ENCODE results near the gene EPN2. TPM values are rescaled to one million over a fixed set of nuclear protein-coding genes. Genes with fewer than 3 reads are reported as not detected.
"Not testable (repeated sequence)": the region's sequence is repeated elsewhere in the genome, so short reads cannot be mapped to it uniquely, and the experiment has no call there.

EPN2 gene
- total RNA-seq, 2 donors from 2014 or later: 28.8 to 67.7 TPM

DNA sequence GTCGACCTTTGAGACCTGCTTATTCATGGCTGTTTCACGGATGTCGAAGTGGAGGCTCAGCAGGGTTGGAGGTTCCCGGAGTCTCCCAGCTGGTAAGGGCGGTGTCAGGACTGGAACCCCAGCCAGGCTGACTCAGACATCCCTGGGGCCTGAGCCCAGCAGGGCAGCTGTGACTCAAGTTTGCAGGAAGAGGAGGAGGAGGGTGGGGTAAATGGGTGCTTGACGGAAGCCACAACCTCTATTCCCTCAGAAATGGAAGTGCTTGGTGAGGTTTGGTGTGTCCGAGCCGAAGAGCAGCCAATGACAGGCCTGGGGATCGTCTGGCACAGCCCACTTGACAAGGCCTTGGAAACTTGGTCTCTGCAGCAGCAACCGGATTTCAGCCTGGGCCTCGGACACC lies 17.8 kb upstream of the EPN2 start:
- H3K27me3 ChIP-seq (replicated peaks; ENCODE audit: insufficient read depth); H3K4me1 ChIP-seq (replicated peaks); DNase-seq (ENCODE audit: low spot score); H3K36me3 ChIP-seq; intact Hi-C loops (cut with DNase I); H3K4me3 ChIP-seq; H3K27ac ChIP-seq; H3K9me3 ChIP-seq: not testable (repeated sequence)
- no CpG with 5 or more reads among the region's 11 CpGs for WGBS

DNA sequence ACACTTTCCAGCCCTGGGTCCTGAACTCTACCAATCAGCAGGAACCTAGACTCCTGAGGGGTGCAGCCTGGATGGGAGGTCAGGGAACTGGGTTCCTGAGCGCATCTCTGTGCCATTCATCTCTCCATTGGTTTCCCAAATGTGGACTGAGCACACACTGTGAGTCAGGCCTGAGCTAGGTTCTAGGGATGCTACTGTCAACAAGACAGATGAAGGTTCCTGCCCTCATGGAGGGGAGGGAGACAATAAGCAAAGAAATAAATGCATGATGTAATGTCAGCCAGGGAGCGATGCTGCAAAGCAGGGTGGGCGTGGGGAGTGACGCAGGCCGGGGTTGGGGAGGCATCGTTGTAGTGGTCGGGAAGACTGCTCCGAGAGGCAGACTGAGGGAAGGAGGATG lies 17.0 kb upstream of the EPN2 start:
- H3K36me3 ChIP-seq; H3K9me3 ChIP-seq; H3K27me3 ChIP-seq (replicated peaks; ENCODE audit: insufficient read depth); intact Hi-C loops (cut with DNase I); H3K4me3 ChIP-seq; H3K27ac ChIP-seq; H3K4me1 ChIP-seq (replicated peaks); DNase-seq (ENCODE audit: low spot score): not testable (repeated sequence)
- WGBS: no CpG with 5 or more reads among the region's 8 CpGs

DNA sequence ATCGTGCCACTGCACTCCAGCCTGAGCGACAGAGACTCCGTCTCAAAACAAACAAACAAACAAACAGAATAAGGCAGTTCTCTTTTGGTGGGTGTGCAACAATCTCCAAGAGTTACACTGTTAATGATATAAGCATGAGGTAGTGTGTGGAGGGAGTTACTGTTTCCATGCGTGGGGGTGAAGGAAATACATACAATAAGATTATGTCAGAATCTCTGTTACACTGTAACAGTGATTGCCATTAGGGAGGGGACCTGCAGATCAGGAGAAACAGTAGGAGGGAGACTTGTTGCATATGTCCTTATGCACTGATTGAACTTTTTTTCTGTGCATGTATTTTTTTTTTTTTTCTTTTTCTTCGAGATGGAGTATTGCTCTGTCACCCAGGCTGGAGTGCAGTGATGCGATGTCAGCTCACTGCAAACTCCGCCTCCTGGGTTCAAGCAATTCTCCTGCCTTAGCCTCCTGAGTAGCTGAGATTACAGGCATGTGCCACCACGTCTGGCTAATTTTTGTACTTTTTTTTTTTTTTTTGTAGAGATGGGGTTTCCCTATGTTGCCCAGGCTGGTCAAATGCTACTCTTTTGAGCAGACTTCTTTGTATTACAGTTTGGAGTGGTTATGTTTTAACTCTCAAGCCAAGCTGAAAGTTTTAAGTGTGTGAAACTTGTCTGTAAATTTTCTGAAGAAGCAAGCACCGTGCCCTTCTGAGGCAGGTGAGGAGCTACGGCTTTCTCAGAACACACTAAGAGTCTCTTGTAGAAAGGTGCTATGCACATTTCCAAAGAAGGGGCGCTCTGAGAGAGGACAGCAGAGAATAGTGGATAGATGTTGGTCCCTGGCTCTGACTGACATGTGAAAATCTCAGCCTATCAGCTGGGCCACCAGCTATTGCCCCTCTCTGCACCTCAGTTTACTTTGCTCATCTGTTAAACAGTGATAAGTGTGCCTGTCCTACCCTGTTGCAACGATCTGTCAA lies 10.3 kb upstream of the EPN2 start:
- WGBS: no CpG with 5 or more reads among the region's 12 CpGs
- DNase-seq (ENCODE audit: low spot score); intact Hi-C loops (cut with DNase I); H3K27me3 ChIP-seq (replicated peaks; ENCODE audit: insufficient read depth); H3K36me3 ChIP-seq; H3K27ac ChIP-seq; H3K4me3 ChIP-seq; H3K4me1 ChIP-seq (replicated peaks); H3K9me3 ChIP-seq: not testable (repeated sequence)

DNA sequence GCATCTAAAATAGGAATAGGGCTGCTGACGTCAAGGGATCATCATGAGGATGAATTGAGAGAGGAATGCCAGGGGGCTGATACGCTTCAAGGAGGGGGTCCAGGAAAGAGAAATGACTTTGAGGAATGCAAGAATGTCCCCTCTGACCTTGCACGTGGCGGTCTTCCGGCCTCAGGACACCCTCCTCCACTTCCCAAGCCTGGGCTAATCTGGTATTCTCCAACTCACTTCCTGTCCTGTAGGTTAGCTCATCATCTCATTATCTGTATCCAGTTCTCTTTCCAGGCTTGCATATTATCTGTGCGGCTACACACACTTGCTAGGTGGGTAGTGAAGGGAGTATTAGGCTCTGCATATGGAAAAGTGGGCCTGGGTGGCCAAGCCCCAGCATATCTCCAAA lies 2.5 kb upstream of the EPN2 start:
- DNase-seq (ENCODE audit: low spot score); H3K27ac ChIP-seq; intact Hi-C loops (cut with DNase I); H3K36me3 ChIP-seq; H3K4me1 ChIP-seq (replicated peaks); H3K27me3 ChIP-seq (replicated peaks; ENCODE audit: insufficient read depth); H3K4me3 ChIP-seq; H3K9me3 ChIP-seq: not testable (repeated sequence)
- WGBS: 81% methylated on average over 3 of the region's 6 CpGs

DNA sequence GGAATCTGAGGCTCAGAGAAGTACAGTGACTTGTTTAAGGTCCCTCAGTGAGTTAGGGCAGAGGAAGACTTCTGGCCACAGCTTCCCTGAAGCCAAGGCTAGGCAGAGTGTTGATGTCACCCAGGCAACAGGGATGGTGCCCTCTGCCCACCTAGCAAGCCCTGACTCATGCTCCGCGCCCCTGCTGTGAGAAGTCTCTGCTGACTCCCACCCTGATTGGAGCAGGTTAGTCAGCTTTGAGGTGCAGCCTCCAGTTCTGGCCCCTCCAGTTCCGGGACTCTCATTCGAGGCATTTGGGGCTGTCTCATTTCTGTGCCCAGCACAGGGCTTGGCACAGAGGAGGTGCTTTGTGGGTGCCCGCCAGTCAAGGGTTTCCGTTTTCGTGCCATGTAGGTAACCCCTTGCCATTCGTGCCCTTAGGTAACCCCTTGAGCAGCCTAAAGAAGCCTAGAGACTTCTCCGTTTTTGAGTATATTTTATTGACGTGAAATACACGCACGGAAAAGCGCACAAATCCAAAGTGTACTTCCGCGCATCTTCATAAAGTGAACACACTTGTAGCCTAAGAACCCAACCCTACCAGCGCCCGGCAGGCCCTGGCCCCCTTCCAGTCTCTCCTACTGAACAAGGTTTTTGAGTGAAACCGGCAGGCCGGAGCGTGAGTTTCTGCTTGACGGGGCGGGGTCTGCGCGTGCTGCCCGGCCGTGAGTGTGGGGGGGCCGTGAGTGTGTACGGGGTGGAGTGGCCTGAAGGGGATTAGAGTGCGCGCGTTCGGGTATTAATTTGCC lies 621 bp upstream of the EPN2 start:
- WGBS: no CpG with 5 or more reads among the region's 32 CpGs
- H3K36me3 ChIP-seq; H3K4me1 ChIP-seq (replicated peaks); H3K27me3 ChIP-seq (replicated peaks; ENCODE audit: insufficient read depth); H3K9me3 ChIP-seq; DNase-seq (ENCODE audit: low spot score); intact Hi-C loops (cut with DNase I): not testable (repeated sequence)
- Histone ChIP-seq H3K27ac (peak overlapping the region in 1 of 2 donors; percentile 94), H3K4me3 (peak overlapping the region in 1 of 2 donors; percentile 99)

DNA sequence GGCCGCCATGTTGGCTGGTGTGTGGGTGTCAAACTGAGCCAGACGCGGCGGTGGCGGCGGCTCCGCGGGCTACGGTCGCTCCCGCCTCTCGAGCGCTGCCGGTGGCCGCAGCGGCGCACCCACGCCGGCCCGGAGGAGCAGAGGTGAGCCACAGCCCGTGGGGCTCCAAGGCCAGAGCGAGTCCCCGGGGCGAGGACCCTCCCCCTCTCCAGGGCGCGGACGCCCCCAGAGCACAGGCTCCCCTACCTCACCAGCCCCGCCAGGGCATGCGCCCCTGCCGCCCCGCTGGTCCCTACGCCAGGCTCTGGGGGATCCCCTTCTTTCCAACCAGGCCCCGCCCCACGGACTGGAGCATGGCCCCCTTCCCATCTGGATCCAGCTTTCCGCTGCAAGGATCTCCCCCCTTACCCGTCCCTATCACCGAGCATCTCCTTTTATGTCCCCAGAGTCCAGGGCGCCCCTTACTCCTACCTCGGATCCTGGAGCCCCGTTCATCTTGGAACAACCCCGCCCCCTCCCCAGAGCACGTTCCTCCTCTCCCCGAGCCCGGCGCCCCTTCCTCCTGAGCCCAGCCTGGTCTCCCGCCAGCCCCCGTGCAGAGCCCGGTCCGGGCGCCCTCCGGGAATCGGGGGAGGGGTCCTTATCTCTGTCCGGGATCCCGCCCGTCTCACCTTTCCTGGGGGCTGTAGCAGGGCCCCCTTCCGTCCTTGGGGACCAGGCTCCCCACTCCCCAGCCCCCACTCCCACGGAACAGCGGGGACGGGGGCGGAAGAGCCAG lies 412 bp downstream of the EPN2 start:
- H3K4me1 ChIP-seq (replicated peaks): peaks cover 4% of the 10 kb centered on the region
- peak overlapping the region; percentile 95 to 99 for H3K4me3 ChIP-seq
- WGBS: 2% methylated on average over 47 of the region's 60 CpGs
- peak; percentile 33 for DNase-seq (ENCODE audit: low spot score)
- no peaks in the 10 kb centered on the region for H3K9me3 ChIP-seq
- intact Hi-C loops (cut with DNase I): no loop called here
- no peaks in the 10 kb centered on the region for H3K27me3 ChIP-seq (replicated peaks; ENCODE audit: insufficient read depth)
- H3K27ac ChIP-seq: peak overlapping the region; percentile 94 to 96
- TF ChIP-seq, protein P1, sequence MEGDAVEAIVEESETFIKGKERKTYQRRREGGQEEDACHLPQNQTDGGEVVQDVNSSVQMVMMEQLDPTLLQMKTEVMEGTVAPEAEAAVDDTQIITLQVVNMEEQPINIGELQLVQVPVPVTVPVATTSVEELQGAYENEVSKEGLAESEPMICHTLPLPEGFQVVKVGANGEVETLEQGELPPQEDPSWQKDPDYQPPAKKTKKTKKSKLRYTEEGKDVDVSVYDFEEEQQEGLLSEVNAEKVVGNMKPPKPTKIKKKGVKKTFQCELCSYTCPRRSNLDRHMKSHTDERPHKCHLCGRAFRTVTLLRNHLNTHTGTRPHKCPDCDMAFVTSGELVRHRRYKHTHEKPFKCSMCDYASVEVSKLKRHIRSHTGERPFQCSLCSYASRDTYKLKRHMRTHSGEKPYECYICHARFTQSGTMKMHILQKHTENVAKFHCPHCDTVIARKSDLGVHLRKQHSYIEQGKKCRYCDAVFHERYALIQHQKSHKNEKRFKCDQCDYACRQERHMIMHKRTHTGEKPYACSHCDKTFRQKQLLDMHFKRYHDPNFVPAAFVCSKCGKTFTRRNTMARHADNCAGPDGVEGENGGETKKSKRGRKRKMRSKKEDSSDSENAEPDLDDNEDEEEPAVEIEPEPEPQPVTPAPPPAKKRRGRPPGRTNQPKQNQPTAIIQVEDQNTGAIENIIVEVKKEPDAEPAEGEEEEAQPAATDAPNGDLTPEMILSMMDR (IDR thresholded peaks at IDR 0.05): peak in 3 of 4 experiments; percentile 30 to 68 (median 63)
- no peak for TF ChIP-seq POLR2AphosphoS5 (IDR thresholded peaks at IDR 0.05)
- TF ChIP-seq POLR2A (IDR thresholded peaks at IDR 0.05): peak; percentile 86
- H3K36me3 ChIP-seq: no peaks in the 10 kb centered on the region

DNA sequence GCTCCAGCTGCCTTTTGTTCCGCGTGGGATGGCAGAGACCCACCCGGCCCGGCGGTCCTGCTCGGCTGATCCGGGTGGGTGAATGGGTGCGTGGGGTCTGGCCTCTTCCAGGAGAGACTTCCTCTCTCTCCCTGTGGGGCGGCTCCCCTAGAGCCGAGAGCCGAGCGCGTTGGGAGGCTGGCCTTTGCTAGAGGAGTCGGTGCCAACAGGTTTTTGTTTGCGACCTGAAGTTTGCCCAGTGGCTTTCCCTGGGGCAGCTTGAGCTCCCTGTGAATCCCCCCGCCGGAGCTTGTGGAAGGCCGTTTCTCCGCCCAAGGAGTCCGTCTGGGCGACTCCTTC lies 970 bp downstream of the EPN2 start:
- peak; percentile 46 for DNase-seq (ENCODE audit: low spot score)
- Histone ChIP-seq H3K27ac (peak overlapping the region; percentile 94 to 96), H3K9me3 (no peaks in the 10 kb centered on the region), H3K4me1 (replicated peaks) (peaks cover 4% of the 10 kb centered on the region), H3K27me3 (replicated peaks; ENCODE audit: insufficient read depth) (no peaks in the 10 kb centered on the region), H3K36me3 (no peaks in the 10 kb centered on the region), H3K4me3 (peak overlapping the region; percentile 95 to 99)
- WGBS: 2% methylated on average over 21 of the region's 21 CpGs
- TF ChIP-seq POLR2AphosphoS5 (IDR thresholded peaks at IDR 0.05) (peak; percentile 24), POLR2A (IDR thresholded peaks at IDR 0.05) (peak; percentile 28)
- TF ChIP-seq, protein P1 (IDR thresholded peaks at IDR 0.05): no peak
- intact Hi-C loops (cut with DNase I): no loop called here
